Transverse colon (tissue), 4 donors: ENCODE measurements around the gene GM2A. TPM values are rescaled to one million over a fixed set of nuclear protein-coding genes. Genes with fewer than 3 reads are reported as not detected.

Source experiments
- DNase-seq: peaks from one replicate; pipeline ENCODE4 v3.0.0-alpha.2; 2019
- H3K27ac ChIP-seq, 4 donors: fragments of 200-600 bp; sonication (generic); 2 replicates each; pipeline ENCODE4 v1.5.1; 2016 to 2018; ENCODE audit warnings: inconsistent platforms in 4 of 4
- H3K27me3 ChIP-seq: fragments of 200-600 bp; sonication (generic); 2 replicates; pipeline ENCODE4 v1.5.1; 2017; ENCODE audit warnings: inconsistent platforms
- H3K36me3 ChIP-seq, 4 donors: fragments of 200-600 bp; sonication (generic); 2 replicates each; pipeline ENCODE4 v1.5.1; 2017 to 2019; ENCODE audit warnings: inconsistent platforms in 4 of 4
- H3K4me1 ChIP-seq, 4 donors: fragments of 200-600 bp; sonication (generic); 2 replicates each; pipeline ENCODE4 v1.5.1; 2017 to 2020; ENCODE audit warnings: inconsistent platforms in 4 of 4
- H3K4me3 ChIP-seq, 4 donors: fragments of 200-600 bp; sonication (generic); 1 replicate in 1 of 4; 2 replicates in 3 of 4; pipeline versions ENCODE4 v1.5.1 to v1.6.1; 2017 to 2019; ENCODE audit warnings: inconsistent platforms in 4 of 4
- H3K9me3 ChIP-seq, 2 donors: fragments of 200-600 bp; sonication (generic); 2 replicates each; pipeline ENCODE4 v1.5.1; 2017 to 2019; ENCODE audit warnings: inconsistent platforms in 2 of 2
- CTCF ChIP-seq, 5 experiments: fragments of 200-600 bp in 3 of 5; fragments of 450-650 bp in 2 of 5; sonication (generic) in 3 of 5; IDR thresholded peaks; 1 replicate in 2 of 5; 2 replicates in 3 of 5; pipeline ENCODE4 v1.5.1; 2016 to 2017; ENCODE audit warnings: antibody characterized with exemption in 5 of 5, inconsistent platforms in 3 of 5, mild to moderate bottlenecking in 2 of 5, moderate library complexity in 1 of 5
- EP300 ChIP-seq: sonication (generic); formaldehyde crosslinking; IDR thresholded peaks from one replicate; pipeline ENCODE4 v1.6.1; 2017; ENCODE audit warnings: antibody characterized with exemption, low read depth
- POLR2A ChIP-seq: fragments of 450-650 bp; IDR thresholded peaks from one replicate; pipeline ENCODE4 v1.6.1; 2016; ENCODE audit warnings: antibody characterized with exemption, mild to moderate bottlenecking, moderate library complexity
- POLR2AphosphoS5 ChIP-seq, 3 donors: sonication (generic); formaldehyde crosslinking; IDR thresholded peaks; one replicate each; pipeline ENCODE4 v1.6.1; 2016; ENCODE audit warnings: antibody characterized with exemption in 3 of 3
- WGBS, 2 donors: methylation state at CpG; one replicate each; pipeline ENCODE4 v1.1.5; 2018; ENCODE audit warnings: low coverage in 1 of 2; 5-methylcytosine and 5-hydroxymethylcytosine counted together
- in situ Hi-C, 4 donors: fragments of 200-750 bp; cut with MboI; loops; one replicate each; pipeline versions ENCODE4 v1.15.0 to v1.15.1; 2017; ENCODE audit warnings: low sequenced_read_pairs in 3 of 4, low pct_ligation_motif_present in 1 of 4, low pct_unique_long_range_greater_than_20kb in 1 of 4
- intact Hi-C: fragments of 100-400 bp; cut with DNase I; formaldehyde crosslinking; loops from one replicate; pipeline ENCODE4 v1.15.1; 2023; ENCODE audit warnings: low total_unique reads
- total RNA-seq, 4 donors: library from RNA; depleted of rRNA; stranded (reverse); fragments of >200 nt; gene quantifications; one replicate each; pipeline ENCODE4 v1.1.0, GENCODE V29; 2016

The GM2A gene
- total RNA-seq, 4 donors from 2014 or later = 5.6 to 19.5 (median 11.2) TPM

DNA sequence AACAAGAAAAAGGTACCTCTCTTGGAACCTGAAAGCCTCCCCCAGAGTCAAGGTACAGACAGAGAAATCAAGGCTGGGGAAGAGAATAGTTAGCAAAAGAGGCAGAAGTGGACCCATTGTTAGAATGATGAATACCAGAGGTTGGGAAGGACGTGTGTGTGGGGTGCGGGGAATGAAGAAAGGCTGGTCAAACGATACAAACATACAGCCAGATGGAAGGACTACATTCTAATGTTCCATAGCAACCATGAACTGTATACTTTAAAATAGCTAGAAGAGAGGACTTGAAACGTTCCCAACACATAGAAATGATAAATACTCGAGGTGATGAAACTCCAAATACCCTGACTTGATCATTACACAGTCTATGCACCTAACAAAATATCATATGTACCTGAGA is 36.2 kb upstream of the GM2A start:
- 61 to 65% methylated on average over 5 of the region's 5 CpGs for WGBS, 2 donors
- peak overlapping the region; percentile 10 to 78 (median 40) for H3K27ac ChIP-seq
- H3K9me3 ChIP-seq = no peaks in the 10 kb centered on the region
- TF ChIP-seq EP300 = no peak
- no peak for TF ChIP-seq POLR2A
- no peak for TF ChIP-seq POLR2AphosphoS5 (IDR thresholded peaks at IDR 0.05)
- TF ChIP-seq CTCF (IDR thresholded peaks at IDR 0.05) = no peak
- intact Hi-C loops (no loop called here), in situ Hi-C loops (no loop called here)
- no peaks in the 10 kb centered on the region for H3K27me3 ChIP-seq
- no peaks in the 10 kb centered on the region for H3K36me3 ChIP-seq
- no peak for DNase-seq
- H3K4me3 ChIP-seq = no peak overlapping the region
- H3K4me1 ChIP-seq = peaks cover 16 to 71% (median 45%) of the 10 kb centered on the region in 4 donors

DNA sequence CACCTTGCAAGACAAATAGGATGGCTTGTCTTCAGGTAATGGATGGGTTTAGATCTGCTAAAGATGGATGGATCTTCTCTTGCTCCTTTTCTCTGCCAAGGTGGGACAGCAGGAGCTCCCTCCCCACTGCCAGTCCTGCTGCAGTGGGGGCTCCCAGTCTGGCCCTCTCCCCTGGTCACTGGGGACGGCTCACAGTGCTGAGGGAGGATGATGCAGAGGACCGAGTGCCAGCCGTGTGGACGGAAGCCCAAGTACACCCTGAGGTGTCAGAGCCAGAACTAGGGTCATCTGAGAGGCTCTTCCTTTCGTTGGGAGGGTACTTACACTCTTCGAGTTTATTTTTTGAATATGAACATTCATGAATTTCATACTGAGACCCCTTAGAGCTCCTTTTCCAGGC is 34.8 kb upstream of the GM2A start:
- whole genome bisulfite sequencing, 2 donors = 71% methylated on average over 6 of the region's 6 CpGs; no CpG with 5 or more reads in 1 of the 2 donors
- TF ChIP-seq POLR2AphosphoS5 (IDR thresholded peaks at IDR 0.05) (no peak), POLR2A (no peak), EP300 (no peak)
- intact Hi-C loops (no loop called here), in situ Hi-C loops (no loop called here)
- Histone ChIP-seq H3K4me1 (peaks cover 20 to 73% (median 46%) of the 10 kb centered on the region in 4 donors), H3K27ac (peak overlapping the region in 3 of 4 donors; percentile 27 to 78 (median 52)), H3K36me3 (no peaks in the 10 kb centered on the region), H3K27me3 (no peaks in the 10 kb centered on the region), H3K4me3 (no peak overlapping the region), H3K9me3 (no peaks in the 10 kb centered on the region)
- DNase-seq = no peak

- Histone ChIP-seq H3K4me3 (no peak overlapping the region), H3K9me3 (no peaks in the 10 kb centered on the region), H3K27me3 (no peaks in the 10 kb centered on the region), H3K36me3 (no peaks in the 10 kb centered on the region), H3K4me1 (peaks cover 16 to 67% (median 45%) of the 10 kb centered on the region in 4 donors), H3K27ac (peak overlapping the region; percentile 2 to 78 (median 40))
- TF ChIP-seq POLR2AphosphoS5 (IDR thresholded peaks at IDR 0.05) (no peak), CTCF (IDR thresholded peaks at IDR 0.05) (no peak), POLR2A (no peak), EP300 (no peak)
- in situ Hi-C loops = no loop called here
- intact Hi-C loops = no loop called here
- WGBS, 2 donors = 85 to 93% methylated on average over 5 to 9 of the region's 9 CpGs
- no peak for DNase-seq
These were observed 33.8 kb upstream of the GM2A start for GRCh38 chr5:151219138-151219537.

- WGBS, 2 donors = 76% methylated on average over 6 to 7 of the region's 7 CpGs
- H3K27ac ChIP-seq = peak overlapping the region; percentile 85 to 95 (median 92)
These were observed 33.2 kb upstream of the GM2A start for GRCh38 chr5:151219789-151220188.

More at GRCh38 chr5:151219789-151220188, 33.2 kb upstream of the GM2A start:
- no peak overlapping the region for H3K4me3 ChIP-seq
- no peaks in the 10 kb centered on the region for H3K9me3 ChIP-seq
- intact Hi-C loops = loop anchor here (5.0 kb wide), 1 partner anchor 42 kb away; no protein-coding TSS in a partner anchor
- in situ Hi-C loops = no loop called here
- TF ChIP-seq POLR2AphosphoS5 (IDR thresholded peaks at IDR 0.05) (no peak), CTCF (IDR thresholded peaks at IDR 0.05) (peak in 1 of 5 experiments; percentile 9)
- H3K36me3 ChIP-seq = no peaks in the 10 kb centered on the region
- H3K4me1 ChIP-seq = peaks cover 11 to 67% (median 42%) of the 10 kb centered on the region in 4 donors
- no peaks in the 10 kb centered on the region for H3K27me3 ChIP-seq
- DNase-seq = no peak
